ENCODE results near the gene KIAA1958.

DNA sequence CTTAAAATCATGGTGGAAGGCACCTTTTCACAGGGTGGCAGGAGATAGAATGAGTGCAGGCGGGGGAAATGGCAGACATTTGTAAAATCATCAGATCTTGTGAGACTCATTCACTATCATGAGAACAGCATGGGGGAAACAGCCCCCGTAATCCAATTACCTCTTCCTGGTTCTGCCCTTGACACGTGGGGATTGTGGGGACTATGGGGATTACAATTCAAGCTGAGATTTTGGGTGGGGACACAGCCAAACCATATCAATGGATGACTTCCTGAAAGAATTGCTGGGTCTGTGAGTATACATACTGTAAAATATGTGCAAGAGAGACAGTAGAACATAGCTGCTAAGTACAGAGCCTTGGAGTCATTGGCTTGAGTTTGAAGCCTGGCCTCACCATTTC is 47.0 kb downstream of the KIAA1958 start:
- TF ChIP-seq, protein P1, sequence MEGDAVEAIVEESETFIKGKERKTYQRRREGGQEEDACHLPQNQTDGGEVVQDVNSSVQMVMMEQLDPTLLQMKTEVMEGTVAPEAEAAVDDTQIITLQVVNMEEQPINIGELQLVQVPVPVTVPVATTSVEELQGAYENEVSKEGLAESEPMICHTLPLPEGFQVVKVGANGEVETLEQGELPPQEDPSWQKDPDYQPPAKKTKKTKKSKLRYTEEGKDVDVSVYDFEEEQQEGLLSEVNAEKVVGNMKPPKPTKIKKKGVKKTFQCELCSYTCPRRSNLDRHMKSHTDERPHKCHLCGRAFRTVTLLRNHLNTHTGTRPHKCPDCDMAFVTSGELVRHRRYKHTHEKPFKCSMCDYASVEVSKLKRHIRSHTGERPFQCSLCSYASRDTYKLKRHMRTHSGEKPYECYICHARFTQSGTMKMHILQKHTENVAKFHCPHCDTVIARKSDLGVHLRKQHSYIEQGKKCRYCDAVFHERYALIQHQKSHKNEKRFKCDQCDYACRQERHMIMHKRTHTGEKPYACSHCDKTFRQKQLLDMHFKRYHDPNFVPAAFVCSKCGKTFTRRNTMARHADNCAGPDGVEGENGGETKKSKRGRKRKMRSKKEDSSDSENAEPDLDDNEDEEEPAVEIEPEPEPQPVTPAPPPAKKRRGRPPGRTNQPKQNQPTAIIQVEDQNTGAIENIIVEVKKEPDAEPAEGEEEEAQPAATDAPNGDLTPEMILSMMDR (IDR thresholded peaks at IDR 0.05 in 4 of 5, conservative IDR thresholded peaks at IDR 0.05 in 1 of 5): no peak
- no peak for TF ChIP-seq POLR2A (IDR thresholded peaks at IDR 0.05)

All from gastrocnemius medialis (tissue), 4 donors.